GM23338 (cell line): ENCODE measurements around the gene SYT2.

ENCODE experiments used
- EZH2 ChIP-seq: fragments of 200-600 bp; sonication (generic); IDR thresholded peaks from one replicate; pipeline ENCODE4 v1.8.0; 2017; ENCODE audit warnings: antibody characterized with exemption, mild to moderate bottlenecking, low read depth; ENCODE audit not compliant: unreplicated experiment
- EZH2phosphoT487 ChIP-seq: fragments of 200-600 bp; sonication (generic); IDR thresholded peaks from one replicate; pipeline ENCODE4 v1.8.1; 2018; ENCODE audit warnings: antibody characterized with exemption; ENCODE audit not compliant: unreplicated experiment
- JUNB ChIP-seq: IDR thresholded peaks from one replicate; pipeline ENCODE4 v1.6.1; 2016; ENCODE audit warnings: antibody characterized with exemption; ENCODE audit not compliant: unreplicated experiment
- NANOG ChIP-seq: IDR thresholded peaks from 2 replicates; pipeline ENCODE4 v1.6.1; 2016; ENCODE audit warnings: antibody characterized with exemption, borderline replicate concordance
- POLR2AphosphoS5 ChIP-seq: IDR thresholded peaks from 2 replicates; pipeline ENCODE4 v1.6.1; 2016; ENCODE audit warnings: antibody characterized with exemption, low read depth
- ZNF331 ChIP-seq: fragments of 250-450 bp; sonication (Bioruptor Pico); IDR thresholded peaks from 2 replicates; pipeline ENCODE4 v1.5.0; 2020; ENCODE audit warnings: low read depth, mild to moderate bottlenecking, moderate library complexity
- TF ChIP-seq, protein P1 (sequence below), 2 experiments: fragments of 200-600 bp in 1 of 2; sonication (generic) in 1 of 2; conservative IDR thresholded peaks; 2 replicates each; pipeline versions ENCODE4 v1.5.1 to v1.6.1; 2016 to 2017; ENCODE audit warnings: antibody characterized with exemption in 2 of 2, low read depth in 2 of 2, mild to moderate bottlenecking in 2 of 2, moderate library complexity in 1 of 2
- TF ChIP-seq, protein P2 (sequence below): IDR thresholded peaks from one replicate; pipeline ENCODE4 v1.6.1; 2018; ENCODE audit warnings: antibody characterized with exemption; ENCODE audit not compliant: unreplicated experiment

DNA sequence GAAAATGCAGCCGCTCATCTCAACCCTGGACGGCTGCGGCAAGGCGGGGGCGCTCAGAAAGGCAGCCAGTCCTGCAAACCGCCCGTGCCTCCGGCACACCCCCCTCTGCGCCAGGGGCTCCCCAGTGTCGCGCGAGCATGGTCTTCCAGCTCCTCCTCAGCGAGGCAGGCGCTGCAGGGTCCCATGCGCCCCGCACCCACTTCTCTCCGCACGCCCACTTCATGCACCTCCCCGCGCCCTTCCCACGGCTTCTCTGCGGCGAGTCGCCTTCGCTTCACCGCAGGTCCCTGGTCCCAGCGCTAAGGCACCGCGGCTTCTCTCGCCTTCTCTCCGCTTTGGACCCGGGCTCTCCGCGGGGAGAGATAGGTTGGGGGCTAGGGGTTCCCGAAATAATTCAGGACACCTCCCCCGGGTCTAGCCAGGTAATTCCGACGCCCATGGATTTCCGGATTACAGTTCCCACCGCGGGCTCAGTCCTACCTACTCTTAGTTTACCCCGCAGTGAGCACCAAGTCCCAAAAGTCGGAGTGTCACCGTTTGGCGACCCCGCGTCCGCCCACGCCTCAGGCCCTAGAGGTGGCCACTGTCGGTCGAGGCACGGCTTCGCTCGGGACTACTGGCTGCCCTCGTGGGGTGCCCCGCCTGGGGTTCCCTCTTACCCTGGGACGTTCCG is 67.5 kb downstream of the SYT2 start:
- TF ChIP-seq, protein P1, sequence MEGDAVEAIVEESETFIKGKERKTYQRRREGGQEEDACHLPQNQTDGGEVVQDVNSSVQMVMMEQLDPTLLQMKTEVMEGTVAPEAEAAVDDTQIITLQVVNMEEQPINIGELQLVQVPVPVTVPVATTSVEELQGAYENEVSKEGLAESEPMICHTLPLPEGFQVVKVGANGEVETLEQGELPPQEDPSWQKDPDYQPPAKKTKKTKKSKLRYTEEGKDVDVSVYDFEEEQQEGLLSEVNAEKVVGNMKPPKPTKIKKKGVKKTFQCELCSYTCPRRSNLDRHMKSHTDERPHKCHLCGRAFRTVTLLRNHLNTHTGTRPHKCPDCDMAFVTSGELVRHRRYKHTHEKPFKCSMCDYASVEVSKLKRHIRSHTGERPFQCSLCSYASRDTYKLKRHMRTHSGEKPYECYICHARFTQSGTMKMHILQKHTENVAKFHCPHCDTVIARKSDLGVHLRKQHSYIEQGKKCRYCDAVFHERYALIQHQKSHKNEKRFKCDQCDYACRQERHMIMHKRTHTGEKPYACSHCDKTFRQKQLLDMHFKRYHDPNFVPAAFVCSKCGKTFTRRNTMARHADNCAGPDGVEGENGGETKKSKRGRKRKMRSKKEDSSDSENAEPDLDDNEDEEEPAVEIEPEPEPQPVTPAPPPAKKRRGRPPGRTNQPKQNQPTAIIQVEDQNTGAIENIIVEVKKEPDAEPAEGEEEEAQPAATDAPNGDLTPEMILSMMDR (conservative IDR thresholded peaks at IDR 0.05; ENCODE audit: low read depth in 2 of 2): no peak
- TF ChIP-seq EZH2 (no peak), POLR2AphosphoS5 (no peak), EZH2phosphoT487 (no peak), NANOG (no peak), ZNF331 (CRISPR knock-in tag) (no peak), JUNB (no peak)
- TF ChIP-seq, protein P2, sequence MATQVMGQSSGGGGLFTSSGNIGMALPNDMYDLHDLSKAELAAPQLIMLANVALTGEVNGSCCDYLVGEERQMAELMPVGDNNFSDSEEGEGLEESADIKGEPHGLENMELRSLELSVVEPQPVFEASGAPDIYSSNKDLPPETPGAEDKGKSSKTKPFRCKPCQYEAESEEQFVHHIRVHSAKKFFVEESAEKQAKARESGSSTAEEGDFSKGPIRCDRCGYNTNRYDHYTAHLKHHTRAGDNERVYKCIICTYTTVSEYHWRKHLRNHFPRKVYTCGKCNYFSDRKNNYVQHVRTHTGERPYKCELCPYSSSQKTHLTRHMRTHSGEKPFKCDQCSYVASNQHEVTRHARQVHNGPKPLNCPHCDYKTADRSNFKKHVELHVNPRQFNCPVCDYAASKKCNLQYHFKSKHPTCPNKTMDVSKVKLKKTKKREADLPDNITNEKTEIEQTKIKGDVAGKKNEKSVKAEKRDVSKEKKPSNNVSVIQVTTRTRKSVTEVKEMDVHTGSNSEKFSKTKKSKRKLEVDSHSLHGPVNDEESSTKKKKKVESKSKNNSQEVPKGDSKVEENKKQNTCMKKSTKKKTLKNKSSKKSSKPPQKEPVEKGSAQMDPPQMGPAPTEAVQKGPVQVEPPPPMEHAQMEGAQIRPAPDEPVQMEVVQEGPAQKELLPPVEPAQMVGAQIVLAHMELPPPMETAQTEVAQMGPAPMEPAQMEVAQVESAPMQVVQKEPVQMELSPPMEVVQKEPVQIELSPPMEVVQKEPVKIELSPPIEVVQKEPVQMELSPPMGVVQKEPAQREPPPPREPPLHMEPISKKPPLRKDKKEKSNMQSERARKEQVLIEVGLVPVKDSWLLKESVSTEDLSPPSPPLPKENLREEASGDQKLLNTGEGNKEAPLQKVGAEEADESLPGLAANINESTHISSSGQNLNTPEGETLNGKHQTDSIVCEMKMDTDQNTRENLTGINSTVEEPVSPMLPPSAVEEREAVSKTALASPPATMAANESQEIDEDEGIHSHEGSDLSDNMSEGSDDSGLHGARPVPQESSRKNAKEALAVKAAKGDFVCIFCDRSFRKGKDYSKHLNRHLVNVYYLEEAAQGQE: no peak
